Choroid plexus epithelial cell (primary cell): ENCODE results near the gene SCGB1A1.

Experiments used
- DNase-seq: peaks from one replicate; pipeline ENCODE4 v3.0.0-alpha.2; 2010; ENCODE audit warnings: low read depth
- H3K4me3 ChIP-seq: 2 replicates; pipeline ENCODE4 v1.5.1; 2011; ENCODE audit warnings: low read depth, mild to moderate bottlenecking, control low read depth, low read length, moderate library complexity
- TF ChIP-seq, protein P1 (sequence below): conservative IDR thresholded peaks from 2 replicates; pipeline ENCODE4 v1.5.1; 2011; ENCODE audit warnings: low read depth, mild to moderate bottlenecking, control low read depth, inconsistent platforms, low read length, moderate library complexity

The SCGB1A1 gene

DNA sequence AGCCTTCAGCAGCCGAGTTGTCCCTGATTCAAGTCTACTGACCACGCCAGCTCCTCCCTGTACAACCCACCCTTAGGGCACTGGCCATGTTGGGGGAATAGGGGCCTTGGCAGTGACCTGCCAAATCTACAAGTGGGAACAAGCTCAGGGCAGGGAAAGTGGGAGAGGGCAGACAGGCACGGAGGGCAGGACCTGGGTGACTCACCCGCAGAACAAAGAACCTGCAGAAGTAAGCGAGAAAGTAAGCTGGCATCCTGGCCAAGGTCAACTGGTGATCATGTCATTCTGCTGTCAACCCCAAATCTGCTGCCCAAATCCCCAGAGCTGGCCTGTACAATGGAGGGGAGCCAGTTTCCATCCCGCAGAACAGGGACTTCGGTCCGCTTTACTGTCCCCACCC is 7.9 kb upstream of the SCGB1A1 start:
- TF ChIP-seq, protein P1, sequence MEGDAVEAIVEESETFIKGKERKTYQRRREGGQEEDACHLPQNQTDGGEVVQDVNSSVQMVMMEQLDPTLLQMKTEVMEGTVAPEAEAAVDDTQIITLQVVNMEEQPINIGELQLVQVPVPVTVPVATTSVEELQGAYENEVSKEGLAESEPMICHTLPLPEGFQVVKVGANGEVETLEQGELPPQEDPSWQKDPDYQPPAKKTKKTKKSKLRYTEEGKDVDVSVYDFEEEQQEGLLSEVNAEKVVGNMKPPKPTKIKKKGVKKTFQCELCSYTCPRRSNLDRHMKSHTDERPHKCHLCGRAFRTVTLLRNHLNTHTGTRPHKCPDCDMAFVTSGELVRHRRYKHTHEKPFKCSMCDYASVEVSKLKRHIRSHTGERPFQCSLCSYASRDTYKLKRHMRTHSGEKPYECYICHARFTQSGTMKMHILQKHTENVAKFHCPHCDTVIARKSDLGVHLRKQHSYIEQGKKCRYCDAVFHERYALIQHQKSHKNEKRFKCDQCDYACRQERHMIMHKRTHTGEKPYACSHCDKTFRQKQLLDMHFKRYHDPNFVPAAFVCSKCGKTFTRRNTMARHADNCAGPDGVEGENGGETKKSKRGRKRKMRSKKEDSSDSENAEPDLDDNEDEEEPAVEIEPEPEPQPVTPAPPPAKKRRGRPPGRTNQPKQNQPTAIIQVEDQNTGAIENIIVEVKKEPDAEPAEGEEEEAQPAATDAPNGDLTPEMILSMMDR: no peak
- no peak overlapping the region for H3K4me3 ChIP-seq
- no peak for DNase-seq

DNA sequence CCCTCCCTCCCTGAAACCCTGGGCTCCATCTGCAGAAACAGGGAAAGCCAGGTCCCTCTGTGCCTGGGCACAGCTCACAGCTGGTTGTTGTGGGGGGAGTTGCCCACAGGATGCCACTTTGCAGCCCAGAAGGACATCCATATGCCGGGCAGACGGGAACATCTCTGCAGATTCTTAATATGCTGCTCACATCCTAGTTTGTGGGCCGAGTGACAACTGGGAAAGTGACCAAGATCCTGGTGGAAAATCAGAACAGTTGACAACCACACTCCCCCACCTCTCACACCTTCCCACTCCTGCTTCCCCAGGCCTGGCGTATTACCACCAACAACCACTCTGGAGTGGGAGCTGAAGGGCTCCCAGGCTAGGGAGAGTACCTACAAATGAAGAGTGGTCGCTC is 7.3 kb upstream of the SCGB1A1 start:
- no peak for DNase-seq

DNA sequence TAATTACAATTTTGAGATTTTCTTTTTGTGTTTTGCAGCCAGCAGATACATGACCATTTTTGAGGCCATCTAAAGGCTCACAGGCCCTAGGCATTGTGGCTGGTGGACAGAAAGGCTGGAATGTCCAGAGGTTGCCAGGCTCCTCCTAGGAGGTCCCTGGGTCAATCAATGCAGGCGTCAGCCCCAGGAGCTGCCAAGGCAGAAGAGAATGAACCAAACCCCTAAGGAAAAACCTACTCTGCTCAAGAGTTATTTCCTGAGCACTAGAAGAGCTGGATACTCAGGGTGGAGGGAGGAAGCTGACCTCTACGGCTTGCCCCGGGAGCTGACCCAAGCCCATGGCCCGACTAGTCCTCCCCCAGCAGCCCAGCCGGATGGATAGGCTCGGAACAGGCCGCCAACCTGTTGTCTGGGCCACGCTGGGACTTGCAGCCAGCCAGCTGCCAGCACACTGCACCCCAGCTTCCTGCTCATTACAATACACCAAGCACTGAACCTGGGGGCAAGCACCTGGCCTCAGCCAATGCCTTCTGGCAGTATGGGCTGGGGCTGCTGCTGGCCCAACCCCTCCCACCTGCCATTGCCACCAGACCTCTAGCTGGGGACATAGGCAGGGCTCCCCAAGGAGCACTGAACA is 5.7 kb upstream of the SCGB1A1 start:
- no peak for DNase-seq
- TF ChIP-seq, protein P1: no peak

More for the DNA sequence above, 7.3 kb upstream of the SCGB1A1 start:
- no peak overlapping the region for H3K4me3 ChIP-seq
- TF ChIP-seq, protein P1: no peak

DNA sequence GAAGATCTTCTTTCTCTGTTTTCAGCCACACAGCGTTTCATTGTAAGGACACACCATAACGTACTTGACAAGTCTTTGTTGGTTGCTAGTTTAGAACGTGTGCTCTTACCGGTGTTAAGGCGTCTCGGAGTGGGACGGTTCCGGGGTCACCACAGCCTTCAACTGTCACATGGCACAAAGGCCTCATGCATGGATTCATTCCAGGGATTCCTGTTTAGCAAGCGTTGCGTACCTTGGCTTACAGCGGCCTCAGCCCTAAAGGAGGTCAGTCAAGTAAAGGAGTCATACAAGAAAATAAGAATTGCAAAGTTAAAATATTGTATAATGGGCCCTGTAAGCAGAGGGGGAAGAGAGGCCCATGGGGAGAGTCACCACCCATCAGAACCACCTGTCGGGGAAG is 2.2 kb upstream of the SCGB1A1 start:
- TF ChIP-seq, protein P1: no peak
- no peak overlapping the region for H3K4me3 ChIP-seq
- DNase-seq: no peak

More for the DNA sequence above, 5.7 kb upstream of the SCGB1A1 start:
- no peak overlapping the region for H3K4me3 ChIP-seq

DNA sequence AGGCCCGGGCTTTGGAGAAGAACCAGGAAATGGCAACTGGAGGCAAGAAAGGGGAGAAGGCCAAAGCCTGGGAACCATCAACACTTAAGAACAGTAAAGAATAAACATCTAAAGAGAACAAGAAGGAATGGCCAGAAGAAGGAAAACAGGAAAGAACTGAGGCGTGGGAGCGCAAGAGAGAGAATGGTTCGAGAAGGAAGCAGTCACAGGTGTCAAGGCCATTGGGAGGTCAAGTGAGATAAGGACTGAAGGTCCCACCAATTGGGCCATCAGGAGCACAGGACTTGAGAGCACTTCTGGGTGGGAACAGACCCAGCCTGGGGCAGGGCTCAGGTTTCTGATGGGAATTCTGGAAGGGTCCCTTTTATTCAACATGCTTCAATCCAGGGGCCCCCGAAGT is 697 bp upstream of the SCGB1A1 start:
- no peak overlapping the region for H3K4me3 ChIP-seq
- TF ChIP-seq, protein P1: no peak
- DNase-seq: no peak

DNA sequence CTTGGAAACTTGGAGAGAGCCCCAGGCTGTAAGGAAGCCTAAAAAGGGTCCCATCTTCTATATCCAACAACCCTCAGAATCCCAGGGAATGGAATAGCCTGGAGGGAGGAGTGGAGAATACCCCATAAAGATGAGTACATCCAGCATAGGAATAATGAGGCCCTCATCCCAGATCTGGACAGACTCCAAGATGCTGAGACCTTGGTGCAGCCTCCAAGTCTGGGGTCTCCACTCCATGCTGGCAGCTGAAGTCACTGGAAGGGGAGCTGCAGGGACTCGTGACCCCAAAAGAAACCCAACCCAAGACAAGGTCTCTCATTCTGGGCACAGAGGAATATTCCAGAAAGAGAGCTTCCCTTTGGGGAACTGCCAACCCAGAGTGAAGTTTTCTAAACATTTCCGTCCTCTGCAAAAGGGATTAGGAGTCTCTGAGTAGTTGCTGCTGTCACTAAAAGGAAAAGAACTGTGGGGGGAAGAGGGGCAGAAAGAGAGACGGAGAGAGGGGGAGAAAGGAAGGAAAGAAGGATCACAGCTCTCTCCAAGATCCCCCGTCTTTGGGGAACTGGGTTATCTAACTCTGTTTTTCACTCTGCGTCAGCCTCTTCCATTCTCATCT is 589 bp downstream of the SCGB1A1 start:
- DNase-seq: no peak
- TF ChIP-seq, protein P1: no peak
- H3K4me3 ChIP-seq: no peak overlapping the region

DNA sequence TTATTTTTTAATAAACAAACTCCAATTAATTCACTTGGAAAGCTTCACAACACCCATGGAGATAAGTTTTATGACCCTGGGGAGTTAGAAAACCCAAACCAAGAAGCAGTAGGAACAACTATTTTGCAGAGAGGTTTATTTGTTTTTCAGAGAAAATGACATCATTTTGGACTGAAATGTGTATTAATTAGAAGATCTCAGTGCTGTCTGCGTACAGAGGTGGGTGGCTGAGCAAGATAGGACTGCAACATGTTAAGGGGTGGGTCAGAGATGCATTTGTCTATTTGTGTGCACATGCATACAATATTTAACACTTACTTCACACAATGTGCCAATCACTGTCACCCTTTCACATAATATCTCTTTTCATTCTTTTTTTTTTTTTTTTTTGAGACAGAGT is 1.1 kb downstream of the SCGB1A1 start:
- DNase-seq: no peak
- no peak overlapping the region for H3K4me3 ChIP-seq
- TF ChIP-seq, protein P1: no peak
